ENCODE measurements around the gene RNF8. TPM values are rescaled to one million over a fixed set of nuclear protein-coding genes. Genes with fewer than 3 reads are reported as not detected.
A peak's percentile ranks its signal among the peaks of the same experiment; 100 is the strongest.
"Not testable (repeated sequence)": the region's sequence is repeated elsewhere in the genome, so short reads cannot be mapped to it uniquely, and the experiment has no call there.

Gene RNF8
- total RNA-seq, 1 donor from 2014 or later = 15.7 TPM

- ATAC-seq = no peak
- no peak for DNase-seq
- intact Hi-C loops (cut with micrococcal nuclease) = no loop called here
These were observed 80.0 kb downstream of the RNF8 start for GRCh38 chr6:37433657-37434271.

GRCh38 chr6:37435373-37435772 lies 81.6 kb downstream of the RNF8 start:
- intact Hi-C loops (cut with micrococcal nuclease) = no loop called here
- no peak for DNase-seq
- ATAC-seq = no peak

- intact Hi-C loops (cut with micrococcal nuclease) = no loop called here
- DNase-seq (no peak), ATAC-seq (no peak)
These were observed 82.0 kb downstream of the RNF8 start for GRCh38 chr6:37435816-37436215.

GRCh38 chr6:37438930-37439329 lies 85.1 kb downstream of the RNF8 start:
- no peak for ATAC-seq
- intact Hi-C loops (cut with micrococcal nuclease) = no loop called here
- DNase-seq = no peak

- no peak for ATAC-seq
- intact Hi-C loops (cut with micrococcal nuclease) = no loop called here
- no peak for DNase-seq
These were observed 87.9 kb downstream of the RNF8 start for GRCh38 chr6:37441651-37442050.

GRCh38 chr6:37442416-37443215 lies 88.8 kb downstream of the RNF8 start:
- ATAC-seq (peak; percentile 96), DNase-seq (no peak)
- intact Hi-C loops (cut with micrococcal nuclease) = no loop called here

GRCh38 chr6:37443216-37443542 lies 89.4 kb downstream of the RNF8 start:
- DNase-seq; ATAC-seq; intact Hi-C loops (cut with micrococcal nuclease): not testable (repeated sequence)

Other genes with a start within 250 kb of the RNF8 start
- 35.0 TPM for gene PIM1, start 183.8 kb upstream of the RNF8 start, total RNA-seq
- gene TBC1D22B, start 96.2 kb upstream of the RNF8 start, total RNA-seq = 6.3 TPM
- gene TMEM217, start 95.8 kb upstream of the RNF8 start, total RNA-seq = not detected
- 30.0 TPM for gene CMTR1, start 79.2 kb downstream of the RNF8 start, total RNA-seq
- 26.6 TPM for gene CCDC167, start 145.9 kb downstream of the RNF8 start, total RNA-seq